Muscle of arm (tissue), 12 donors: Measurements from ENCODE around the gene DLEU7. TPM values are rescaled to one million over a fixed set of nuclear protein-coding genes. Genes with fewer than 3 reads are reported as not detected.

Source experiments
- DNase-seq: peaks from one replicate; pipeline ENCODE4 v3.0.0-alpha.2; 2013
- polyA plus RNA-seq, 12 donors: library from polyadenylated mRNA; unstranded; fragments of 120-200 nt; gene quantifications; one replicate each; pipeline ENCODE4 v1.2.1, GENCODE V29; 2013; ENCODE audit not compliant: insufficient read length in 12 of 12

The DLEU7 gene
- polyA plus RNA-seq, 12 donors: 0.17 to 0.62 (median 0.43) TPM; not detected in 2

GRCh38 chr13:50796463-50796862, 47.0 kb downstream of the DLEU7 start:
- DNase-seq: no peak

GRCh38 chr13:50794226-50794625, 49.3 kb downstream of the DLEU7 start:
- DNase-seq: no peak

GRCh38 chr13:50793026-50793425, 50.5 kb downstream of the DLEU7 start:
- no peak for DNase-seq

GRCh38 chr13:50788551-50789210, 54.8 kb downstream of the DLEU7 start:
- DNase-seq: no peak

GRCh38 chr13:50787316-50788195, 55.9 kb downstream of the DLEU7 start:
- DNase-seq: no peak

- DNase-seq: no peak
Measured at GRCh38 chr13:50783717-50784290, 59.7 kb downstream of the DLEU7 start.

GRCh38 chr13:50783066-50783465, 60.4 kb downstream of the DLEU7 start:
- no peak for DNase-seq

- no peak for DNase-seq
Measured at GRCh38 chr13:50780201-50781015, 63.1 kb downstream of the DLEU7 start.

- no peak for DNase-seq
Measured at GRCh38 chr13:50779443-50780200, 63.9 kb downstream of the DLEU7 start.

Other genes starting within 250 kb of the DLEU7 start
- gene RNASEH2B, start 66.1 kb upstream of the DLEU7 start, polyA plus RNA-seq: 10 to 100 TPM in 11 of 12 donors, not detected in 1; 28.6 to 85.0 (median 47.8) TPM